Gastrocnemius medialis (tissue), 4 donors: ENCODE data around the gene PTPN22. TPM values are rescaled to one million over a fixed set of nuclear protein-coding genes. Genes with fewer than 3 reads are reported as not detected.
"Not testable (repeated sequence)": the region's sequence is repeated elsewhere in the genome, so short reads cannot be mapped to it uniquely, and the experiment has no call there.

Experiments
- ATAC-seq, 2 donors: fragments of 150-250 bp; one replicate each; pipeline ENCODE4 v1.9.1; 2016
- DNase-seq, 2 donors: peaks; one replicate each; pipeline ENCODE4 v3.0.0-alpha.2; 2019
- H3K27ac ChIP-seq, 4 donors: fragments of 200-600 bp; sonication (generic); 1 replicate in 1 of 4; 2 replicates in 3 of 4; pipeline ENCODE4 v1.5.1; 2016 to 2018; ENCODE audit warnings: mild to moderate bottlenecking in 2 of 4, moderate library complexity in 1 of 4
- H3K27me3 ChIP-seq, 3 donors: fragments of 200-600 bp; sonication (generic) in 2 of 3; 1 replicate in 1 of 3; 2 replicates in 2 of 3; pipeline versions ENCODE4 v1.5.1 to v1.6.0; 2016 to 2019; ENCODE audit warnings: mild to moderate bottlenecking in 1 of 3, moderate library complexity in 1 of 3
- H3K36me3 ChIP-seq, 2 donors: fragments of 200-600 bp; sonication (generic) in 1 of 2; one replicate each; pipeline ENCODE4 v1.5.1; 2017 to 2018
- H3K4me1 ChIP-seq, 2 donors: fragments of 200-600 bp; sonication (generic) in 1 of 2; one replicate each; pipeline ENCODE4 v1.5.1; 2016 to 2017; ENCODE audit warnings: mild to moderate bottlenecking in 2 of 2
- H3K4me3 ChIP-seq, 4 donors: fragments of 200-600 bp; sonication (generic) in 3 of 4; 1 replicate in 1 of 4; 2 replicates in 3 of 4; pipeline ENCODE4 v1.5.1; 2016 to 2019; ENCODE audit warnings: mild to moderate bottlenecking in 2 of 4
- H3K9me3 ChIP-seq, 3 donors: fragments of 200-600 bp; sonication (generic) in 2 of 3; 1 replicate in 1 of 3; 2 replicates in 2 of 3; pipeline ENCODE4 v1.5.1; 2016 to 2019
- CTCF ChIP-seq, 5 experiments: fragments of 450-650 bp in 3 of 5; fragments of 200-600 bp in 2 of 5; sonication (generic) in 2 of 5; IDR thresholded peaks in 4 of 5; conservative IDR thresholded peaks in 1 of 5; 1 replicate in 4 of 5; 2 replicates in 1 of 5; pipeline ENCODE4 v1.5.1; 2016 to 2019; ENCODE audit warnings: antibody characterized with exemption in 5 of 5, mild to moderate bottlenecking in 3 of 5, moderate library complexity in 3 of 5
- POLR2A ChIP-seq, 2 donors: fragments of 450-650 bp; IDR thresholded peaks; one replicate each; pipeline ENCODE4 v1.6.1; 2017; ENCODE audit warnings: antibody characterized with exemption in 2 of 2, mild to moderate bottlenecking in 2 of 2, moderate library complexity in 2 of 2
- in situ Hi-C, 4 donors: fragments of 200-750 bp; cut with MboI; loops; one replicate each; pipeline versions ENCODE4 v1.15.0 to v1.8.0; 2017; ENCODE audit warnings: low sequenced_read_pairs in 4 of 4
- intact Hi-C: fragments of 100-400 bp; cut with DNase I; formaldehyde crosslinking; loops from one replicate; pipeline ENCODE4 v1.15.1; 2023; ENCODE audit warnings: low total_unique reads
- total RNA-seq, 4 donors: library from RNA; depleted of rRNA; stranded (reverse); fragments of >200 nt; gene quantifications; one replicate each; pipeline versions ENCODE4 v1.1.0 to v1.2.3, GENCODE V29; 2016

Gene PTPN22
- total RNA-seq, 4 donors from 2014 or later: 0.10 to 1.7 (median 0.63) TPM

DNA sequence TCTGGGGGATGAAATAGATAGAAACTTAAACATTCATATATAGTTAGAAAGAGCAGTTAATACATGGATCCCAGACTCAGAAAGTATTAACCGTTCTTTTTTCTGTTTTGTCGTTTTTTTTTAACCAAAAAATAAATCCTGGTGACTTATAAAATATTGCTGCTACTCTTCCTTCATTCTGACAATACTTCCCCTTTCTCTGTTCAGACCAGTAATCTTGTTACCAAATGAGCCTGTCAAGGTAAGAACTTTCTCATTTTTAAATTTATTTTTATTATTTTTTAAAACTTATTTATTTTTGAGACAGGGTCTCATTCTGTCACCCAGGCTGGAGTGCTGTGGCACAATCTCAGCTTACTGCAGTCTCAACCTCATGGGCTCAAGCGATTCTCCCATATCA, 13.7 kb downstream of the PTPN22 start:
- no peaks in the 10 kb centered on the region for H3K9me3 ChIP-seq
- H3K4me3 ChIP-seq: no peak overlapping the region
- TF ChIP-seq POLR2A (IDR thresholded peaks at IDR 0.05): no peak
- TF ChIP-seq CTCF (IDR thresholded peaks at IDR 0.05 in 4 of 5, conservative IDR thresholded peaks at IDR 0.05 in 1 of 5): no peak
- intact Hi-C loops (no loop called here), in situ Hi-C loops (no loop called here)
- DNase-seq (no peak), ATAC-seq (no peak)
- H3K4me1 ChIP-seq: no peaks in the 10 kb centered on the region
- no peaks in the 10 kb centered on the region for H3K36me3 ChIP-seq
- H3K27me3 ChIP-seq: no peaks in the 10 kb centered on the region
- no peak overlapping the region for H3K27ac ChIP-seq

DNA sequence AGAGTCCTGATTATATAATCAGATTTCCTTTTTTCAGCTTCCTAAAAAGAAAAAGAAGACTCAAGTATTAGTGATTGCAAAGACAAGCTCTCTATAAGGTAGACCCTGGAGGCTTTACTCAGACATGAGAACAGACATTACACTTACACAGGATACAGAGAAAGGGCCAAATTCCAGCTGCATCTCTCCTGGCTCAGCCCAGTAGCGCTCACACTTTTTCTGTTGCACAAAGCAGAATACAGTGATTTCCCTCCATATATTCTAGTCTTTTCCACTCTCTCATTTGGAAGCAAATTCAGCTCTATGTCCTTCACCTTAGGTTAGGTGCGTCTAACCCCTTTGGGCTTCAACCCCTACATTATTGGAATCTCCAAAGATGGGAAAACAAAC, 15.1 kb downstream of the PTPN22 start:
- no peaks in the 10 kb centered on the region for H3K36me3 ChIP-seq
- H3K27ac ChIP-seq: no peak overlapping the region
- TF ChIP-seq CTCF (IDR thresholded peaks at IDR 0.05 in 4 of 5, conservative IDR thresholded peaks at IDR 0.05 in 1 of 5) (no peak), POLR2A (IDR thresholded peaks at IDR 0.05) (no peak)
- H3K4me1 ChIP-seq: no peaks in the 10 kb centered on the region
- DNase-seq: no peak
- intact Hi-C loops (no loop called here), in situ Hi-C loops (no loop called here)
- H3K9me3 ChIP-seq: no peaks in the 10 kb centered on the region
- H3K4me3 ChIP-seq: no peak overlapping the region
- no peaks in the 10 kb centered on the region for H3K27me3 ChIP-seq
- ATAC-seq: no peak

DNA sequence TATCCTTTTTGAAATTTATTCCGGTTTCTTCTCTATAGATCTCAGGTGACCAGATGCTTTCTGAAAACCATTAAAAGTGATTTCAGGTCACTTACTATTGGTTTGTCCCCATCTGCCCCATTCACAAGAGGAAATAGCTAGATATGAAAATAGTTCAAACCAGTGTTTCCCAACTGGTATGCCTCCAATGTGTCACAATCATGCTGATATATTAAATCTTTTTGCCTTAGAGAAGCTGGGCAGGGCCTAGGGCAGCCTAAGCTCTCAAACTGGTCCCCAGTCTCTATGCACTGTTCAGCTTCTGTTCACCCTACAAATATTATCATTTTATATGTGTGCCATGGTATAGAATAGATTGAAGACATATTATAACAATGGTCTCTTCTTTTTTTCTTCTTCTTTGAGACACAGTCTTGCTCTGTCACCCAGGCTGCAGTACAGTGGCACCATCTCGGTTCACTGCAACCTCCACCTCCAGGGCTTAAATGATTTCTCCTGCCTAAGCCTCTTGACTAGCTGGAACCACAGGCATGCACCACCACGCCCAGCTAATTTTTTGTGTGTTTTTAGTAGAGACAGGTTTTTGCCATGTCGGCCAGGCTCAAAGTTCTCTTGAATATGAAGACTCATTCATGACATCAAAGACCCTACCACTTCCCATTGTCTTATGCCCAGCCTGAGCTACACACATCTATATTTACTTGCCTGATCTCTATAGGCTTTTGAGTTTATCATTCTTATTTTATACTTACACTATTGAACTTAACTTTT, 15.7 kb downstream of the PTPN22 start:
- H3K27ac ChIP-seq: no peak overlapping the region
- no peaks in the 10 kb centered on the region for H3K4me1 ChIP-seq
- intact Hi-C loops: no loop called here
- no peaks in the 10 kb centered on the region for H3K9me3 ChIP-seq
- in situ Hi-C loops: no loop called here
- no peak for DNase-seq
- no peak overlapping the region for H3K4me3 ChIP-seq
- H3K36me3 ChIP-seq: no peaks in the 10 kb centered on the region
- no peak for ATAC-seq
- no peaks in the 10 kb centered on the region for H3K27me3 ChIP-seq
- no peak for TF ChIP-seq POLR2A (IDR thresholded peaks at IDR 0.05)
- TF ChIP-seq CTCF (IDR thresholded peaks at IDR 0.05 in 4 of 5, conservative IDR thresholded peaks at IDR 0.05 in 1 of 5): no peak

GRCh38 chr1:113854234-113854633, 17.3 kb downstream of the PTPN22 start:
- DNase-seq (no peak), ATAC-seq (no peak)
- Histone ChIP-seq H3K27me3 (no peaks in the 10 kb centered on the region), H3K9me3 (no peaks in the 10 kb centered on the region), H3K27ac (no peak overlapping the region), H3K4me3 (no peak overlapping the region), H3K36me3 (no peaks in the 10 kb centered on the region), H3K4me1 (no peaks in the 10 kb centered on the region)
- in situ Hi-C loops (no loop called here), intact Hi-C loops (no loop called here)
- no peak for TF ChIP-seq CTCF (IDR thresholded peaks at IDR 0.05 in 4 of 5, conservative IDR thresholded peaks at IDR 0.05 in 1 of 5)
- TF ChIP-seq POLR2A (IDR thresholded peaks at IDR 0.05): no peak

GRCh38 chr1:113852694-113853093, 18.8 kb downstream of the PTPN22 start:
- ATAC-seq, H3K27me3 ChIP-seq, H3K4me1 ChIP-seq, H3K9me3 ChIP-seq, H3K36me3 ChIP-seq, in situ Hi-C loops, DNase-seq, H3K4me3 ChIP-seq, H3K27ac ChIP-seq: not testable (repeated sequence)
- intact Hi-C loops: loop anchor here (2.0 kb wide), 1 partner anchor 20 kb away; no protein-coding TSS in a partner anchor
